GM12874 (cell line): ENCODE data around the gene MARCHF9.

ENCODE experiments used
- TF ChIP-seq, protein P1 (sequence below): IDR thresholded peaks from 2 replicates; pipeline ENCODE4 v1.5.1; 2011; ENCODE audit warnings: low read depth, mild to moderate bottlenecking, control low read depth, low read length, moderate library complexity; ENCODE audit not compliant: insufficient read depth

MARCHF9 gene

DNA sequence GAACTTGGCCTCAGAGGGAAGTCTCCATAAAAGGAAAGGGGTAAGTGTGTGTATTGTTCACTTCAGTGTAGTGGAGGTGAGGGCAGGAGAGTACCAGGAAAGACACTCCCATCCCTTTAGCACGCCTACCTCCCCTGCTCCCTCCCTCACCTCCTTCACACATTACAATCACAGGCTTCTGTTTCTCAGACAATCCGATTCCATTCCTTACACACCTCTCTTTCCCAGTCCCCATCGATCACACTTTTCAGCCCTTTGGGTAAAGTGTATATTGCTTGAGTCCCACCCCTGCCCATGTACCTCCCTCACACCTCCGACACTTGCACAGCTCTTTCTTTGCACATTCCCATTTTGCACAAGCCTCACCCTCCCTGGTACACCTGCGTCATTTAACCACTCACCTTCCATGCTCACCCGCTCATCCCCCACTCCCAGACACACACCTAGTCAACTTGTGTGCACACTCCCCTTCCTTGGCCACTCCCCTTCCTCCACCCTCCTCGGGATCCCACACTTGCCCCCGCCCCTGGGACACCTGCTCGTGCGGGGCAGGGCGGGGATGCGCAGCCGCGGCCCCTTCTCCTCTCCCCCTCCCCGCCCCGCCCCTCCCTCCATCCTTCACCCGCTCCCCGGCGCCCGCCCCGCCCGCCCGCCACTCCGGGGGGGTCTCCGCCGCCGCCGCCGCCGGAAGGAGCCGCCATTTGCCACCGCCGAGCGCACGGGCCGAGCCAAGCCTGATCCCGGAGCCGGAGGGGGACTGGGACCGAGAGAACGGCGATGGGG is at the start of gene MARCHF9:
MARCHF9 (plus strand) TSS at position 693 of the 783 bp plus-strand sequence. CDS start 426 bp downstream, outside the sequence.
- TF ChIP-seq, protein P1, sequence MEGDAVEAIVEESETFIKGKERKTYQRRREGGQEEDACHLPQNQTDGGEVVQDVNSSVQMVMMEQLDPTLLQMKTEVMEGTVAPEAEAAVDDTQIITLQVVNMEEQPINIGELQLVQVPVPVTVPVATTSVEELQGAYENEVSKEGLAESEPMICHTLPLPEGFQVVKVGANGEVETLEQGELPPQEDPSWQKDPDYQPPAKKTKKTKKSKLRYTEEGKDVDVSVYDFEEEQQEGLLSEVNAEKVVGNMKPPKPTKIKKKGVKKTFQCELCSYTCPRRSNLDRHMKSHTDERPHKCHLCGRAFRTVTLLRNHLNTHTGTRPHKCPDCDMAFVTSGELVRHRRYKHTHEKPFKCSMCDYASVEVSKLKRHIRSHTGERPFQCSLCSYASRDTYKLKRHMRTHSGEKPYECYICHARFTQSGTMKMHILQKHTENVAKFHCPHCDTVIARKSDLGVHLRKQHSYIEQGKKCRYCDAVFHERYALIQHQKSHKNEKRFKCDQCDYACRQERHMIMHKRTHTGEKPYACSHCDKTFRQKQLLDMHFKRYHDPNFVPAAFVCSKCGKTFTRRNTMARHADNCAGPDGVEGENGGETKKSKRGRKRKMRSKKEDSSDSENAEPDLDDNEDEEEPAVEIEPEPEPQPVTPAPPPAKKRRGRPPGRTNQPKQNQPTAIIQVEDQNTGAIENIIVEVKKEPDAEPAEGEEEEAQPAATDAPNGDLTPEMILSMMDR: no peak

GRCh38 chr12:57707250-57707649 is 47.7 kb upstream of the MARCHF9 start:
- TF ChIP-seq, protein P1: no peak

GRCh38 chr12:57708296-57708695 is 46.6 kb upstream of the MARCHF9 start:
- TF ChIP-seq, protein P1: no peak

- TF ChIP-seq, protein P1: no peak
These were observed 42.2 kb upstream of the MARCHF9 start for GRCh38 chr12:57712701-57713100.

DNA sequence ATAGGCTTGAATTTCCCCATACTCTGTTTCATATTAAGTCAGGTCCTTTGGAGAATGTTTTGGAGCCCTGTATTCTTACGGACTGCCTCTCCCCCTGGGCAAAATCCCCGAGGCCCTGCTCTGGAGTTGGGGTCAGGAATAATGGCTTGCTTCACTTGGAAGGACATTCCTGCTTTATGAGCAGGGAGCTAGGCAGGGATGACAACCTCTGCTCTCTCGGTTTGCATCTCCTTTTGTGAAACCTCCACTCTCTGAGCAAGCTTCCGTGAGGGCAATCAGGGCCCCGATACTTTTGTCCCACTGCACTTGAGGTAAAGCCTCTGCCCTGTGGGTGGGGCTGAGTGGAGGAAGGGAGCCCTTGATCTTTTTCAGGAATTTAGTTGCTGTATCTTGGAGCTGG is 41.7 kb upstream of the MARCHF9 start:
- TF ChIP-seq, protein P1: no peak

DNA sequence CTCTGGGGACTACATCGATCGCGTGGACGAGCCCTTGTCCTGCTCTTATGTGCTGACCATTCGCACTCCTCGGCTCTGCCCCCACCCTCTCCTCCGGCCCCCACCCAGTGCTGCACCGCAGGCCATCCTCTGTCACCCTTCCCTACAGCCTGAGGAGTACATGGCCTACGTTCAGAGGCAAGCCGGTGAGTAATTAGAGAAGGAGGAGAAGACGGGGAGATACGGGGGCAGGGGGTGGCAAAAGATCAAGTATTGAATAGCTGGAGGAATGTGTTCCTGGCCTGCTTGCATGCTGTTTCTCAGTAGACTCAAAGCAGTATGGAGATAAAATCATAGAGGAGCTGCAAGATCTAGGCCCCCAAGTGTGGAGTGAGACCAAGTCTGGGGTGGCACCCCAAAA is 39.1 kb upstream of the MARCHF9 start:
- TF ChIP-seq, protein P1: no peak

GRCh38 chr12:57716305-57716704 is 38.6 kb upstream of the MARCHF9 start:
- TF ChIP-seq, protein P1: no peak

DNA sequence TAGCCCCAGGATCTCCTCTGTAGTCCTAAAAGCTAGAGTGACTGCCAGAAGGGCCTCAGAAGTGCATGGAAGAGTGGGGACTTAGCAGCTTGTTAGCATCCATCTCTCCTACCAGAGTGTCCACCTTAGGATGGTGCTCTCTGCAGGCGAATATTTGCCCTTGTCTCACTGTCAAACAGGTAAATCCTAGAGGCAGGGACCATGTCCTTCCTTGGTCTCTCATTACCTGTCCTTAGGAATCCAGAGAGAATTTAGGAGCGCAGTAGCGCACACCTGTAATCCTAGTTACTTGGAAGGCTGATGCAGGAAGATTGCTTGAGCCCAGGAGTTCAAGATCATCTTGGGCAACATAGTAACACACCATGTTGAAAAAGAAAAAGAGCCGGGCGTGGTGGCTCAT is 37.8 kb upstream of the MARCHF9 start:
- TF ChIP-seq, protein P1: no peak
